Mucosa of rectum (tissue), 2 donors: ENCODE results near the gene CCL16.
"Not testable (repeated sequence)": the region's sequence is repeated elsewhere in the genome, so short reads cannot be mapped to it uniquely, and the experiment has no call there.

ENCODE experiments used
- H3K27ac ChIP-seq, 2 donors: one replicate each; pipeline ENCODE4 v1.7.0; 2013; ENCODE audit warnings: inconsistent platforms in 2 of 2, low read depth in 2 of 2, low read length in 2 of 2
- H3K27me3 ChIP-seq, 2 donors: one replicate each; pipeline ENCODE4 v1.7.0; 2013; ENCODE audit warnings: low read length in 2 of 2; ENCODE audit not compliant: control insufficient read depth in 2 of 2, insufficient read depth in 2 of 2
- H3K36me3 ChIP-seq, 2 donors: one replicate each; pipeline ENCODE4 v1.7.0; 2013; ENCODE audit warnings: low read length in 2 of 2; ENCODE audit not compliant: control insufficient read depth in 2 of 2, insufficient read depth in 2 of 2
- H3K4me1 ChIP-seq, 2 donors: one replicate each; pipeline ENCODE4 v1.7.0; 2013; ENCODE audit warnings: low read length in 2 of 2, mild to moderate bottlenecking in 1 of 2; ENCODE audit not compliant: control insufficient read depth in 2 of 2, insufficient read depth in 2 of 2
- H3K4me3 ChIP-seq, 2 donors: one replicate each; pipeline ENCODE4 v1.7.0; 2013; ENCODE audit warnings: low read length in 2 of 2
- H3K9ac ChIP-seq, 2 donors: one replicate each; pipeline ENCODE4 v1.7.0; 2013; ENCODE audit warnings: low read length in 2 of 2, low read depth in 1 of 2, mild to moderate bottlenecking in 1 of 2
- H3K9me3 ChIP-seq, 2 donors: one replicate each; pipeline ENCODE4 v1.7.0; 2013; ENCODE audit warnings: low read length in 2 of 2; ENCODE audit not compliant: control insufficient read depth in 2 of 2
- donor health status: healthy.
- donor health status: Normal muscosa, but diverticular disease.

The CCL16 gene

DNA sequence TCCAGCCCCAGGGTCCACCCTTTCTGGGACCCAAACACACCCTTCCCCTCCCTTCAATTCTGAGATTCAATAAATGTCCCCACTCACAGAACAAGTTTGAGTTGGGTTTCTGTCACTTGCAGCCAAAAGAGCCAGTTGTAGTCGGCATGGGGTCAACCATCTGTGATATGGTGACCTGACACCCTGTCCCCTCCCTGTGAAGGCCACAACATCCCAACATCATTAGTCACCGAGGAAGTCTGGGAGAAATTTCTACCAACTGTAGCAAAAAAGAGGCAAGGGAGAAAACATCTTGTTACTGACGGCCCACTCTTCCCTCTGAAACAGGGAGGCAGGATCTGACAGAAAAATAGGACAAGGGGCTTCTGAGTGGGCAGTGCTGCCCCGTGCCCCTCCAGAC, 37.1 kb downstream of the CCL16 start:
- H3K9me3 ChIP-seq: no peaks in the 10 kb centered on the region
- H3K27me3 ChIP-seq: no peaks in the 10 kb centered on the region
- no peak overlapping the region for H3K9ac ChIP-seq
- no peak overlapping the region for H3K4me3 ChIP-seq
- no peak overlapping the region for H3K27ac ChIP-seq
- H3K36me3 ChIP-seq: no peaks in the 10 kb centered on the region
- H3K4me1 ChIP-seq: peaks cover 0 to 5% of the 10 kb centered on the region in 2 donors

DNA sequence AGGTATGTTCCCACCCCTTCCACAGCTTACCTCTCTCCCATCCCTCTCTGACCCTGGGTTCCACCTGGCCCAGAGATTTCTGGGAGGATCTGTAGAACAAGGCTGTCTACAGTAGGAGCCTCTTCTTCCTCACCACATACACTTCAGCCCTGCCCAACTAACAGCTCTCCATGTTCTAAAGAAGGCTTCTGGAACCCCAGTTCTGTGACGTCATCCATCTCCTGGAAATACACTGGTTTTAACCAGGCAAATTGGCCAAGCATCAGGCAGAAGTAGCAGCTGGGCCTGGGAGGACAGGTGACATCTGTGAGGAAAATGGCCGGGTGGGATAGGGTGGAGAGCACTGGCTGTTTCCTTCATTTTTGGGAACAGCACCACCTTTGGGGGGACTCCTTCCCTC, 37.8 kb downstream of the CCL16 start, which contains the start of gene LYZL6:
Gene LYZL6, minus strand, starts transcription at position 177 of the 400 bp plus-strand sequence. CDS start 4,357 bp downstream, outside the sequence.
- no peaks in the 10 kb centered on the region for H3K9me3 ChIP-seq
- H3K36me3 ChIP-seq: no peaks in the 10 kb centered on the region
- no peak within 1 kb of the TSS for H3K4me3 ChIP-seq
- H3K4me1 ChIP-seq: peaks cover 0 to 5% of the 10 kb centered on the region in 2 donors
- no peaks in the 10 kb centered on the region for H3K27me3 ChIP-seq
- H3K27ac ChIP-seq: no peak within 1 kb of the TSS
- no peak within 1 kb of the TSS for H3K9ac ChIP-seq

DNA sequence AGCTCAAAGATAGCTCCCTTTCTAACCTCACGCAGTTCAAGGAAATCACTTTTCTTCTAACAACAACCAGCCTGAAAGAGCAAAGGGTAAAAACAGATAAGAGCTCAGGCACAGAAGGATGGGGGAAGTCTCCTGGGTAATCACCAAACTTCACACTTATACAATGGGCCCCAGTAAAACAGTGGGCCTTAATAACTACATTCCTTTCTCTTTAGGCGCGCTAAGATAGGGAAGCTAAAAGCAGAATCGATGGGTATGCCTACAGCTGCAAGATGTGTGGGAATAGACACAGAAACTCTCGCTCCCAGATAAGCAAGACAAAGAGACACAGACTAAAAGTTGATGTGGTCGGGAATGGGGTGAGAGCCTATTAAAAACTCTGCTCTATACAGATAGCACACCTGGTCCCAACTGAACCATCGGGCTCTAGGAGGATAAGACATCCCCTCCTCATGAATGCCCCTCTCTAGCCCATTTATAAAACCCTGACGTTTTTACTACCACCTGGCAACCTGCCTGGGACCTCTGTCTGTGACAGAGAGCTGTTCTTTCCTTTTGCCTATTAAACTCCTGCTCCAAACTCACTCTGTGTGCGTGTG, 38.6 kb downstream of the CCL16 start:
- H3K4me1 ChIP-seq: peaks cover 0 to 5% of the 10 kb centered on the region in 2 donors
- no peaks in the 10 kb centered on the region for H3K9me3 ChIP-seq
- no peaks in the 10 kb centered on the region for H3K27me3 ChIP-seq
- no peak overlapping the region for H3K27ac ChIP-seq
- H3K9ac ChIP-seq: no peak overlapping the region
- no peaks in the 10 kb centered on the region for H3K36me3 ChIP-seq
- H3K4me3 ChIP-seq: no peak overlapping the region

DNA sequence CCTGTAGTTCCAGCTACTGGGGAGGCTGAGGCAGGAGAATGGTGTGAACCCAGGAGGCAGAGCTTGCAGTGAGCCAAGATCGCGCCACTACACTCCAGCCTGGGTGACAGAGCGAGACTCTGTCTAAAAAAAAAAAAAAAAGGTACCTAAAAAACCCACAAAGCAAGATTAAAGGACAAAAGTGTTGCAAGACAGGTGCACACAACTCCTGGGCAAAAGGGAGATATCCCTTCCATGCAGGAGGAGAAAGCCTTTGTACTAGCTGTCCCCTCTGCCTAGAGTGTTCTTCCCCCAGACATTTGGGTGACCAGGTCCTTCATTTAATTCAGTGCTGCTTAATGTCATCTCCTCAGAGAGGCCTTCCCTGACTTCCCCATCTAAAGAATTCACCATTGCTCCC, 42.8 kb downstream of the CCL16 start:
- not testable (repeated sequence) for H3K4me3 ChIP-seq, H3K9ac ChIP-seq, H3K36me3 ChIP-seq, H3K27ac ChIP-seq, H3K27me3 ChIP-seq, H3K9me3 ChIP-seq, H3K4me1 ChIP-seq

DNA sequence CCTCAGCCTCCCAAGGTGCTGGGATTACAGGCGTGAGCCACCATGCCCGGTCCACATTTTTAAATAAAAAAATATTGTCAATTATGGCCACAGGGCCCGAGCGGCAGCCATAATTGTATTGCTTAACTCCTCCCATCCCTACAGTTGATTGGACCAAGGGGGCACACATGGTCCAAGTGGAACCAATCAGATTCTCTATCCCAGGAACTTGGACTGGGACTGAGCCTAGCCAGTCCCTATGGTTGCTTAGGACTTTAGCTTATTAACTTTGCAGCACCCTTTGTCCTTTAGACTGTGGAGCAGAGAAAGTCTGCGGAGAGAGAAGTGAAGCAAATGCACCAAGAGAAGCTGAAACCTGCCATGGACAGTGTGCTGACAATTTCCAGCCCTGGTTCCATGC, 45.2 kb downstream of the CCL16 start:
- Histone ChIP-seq H3K27ac (no peak overlapping the region), H3K27me3 (no peaks in the 10 kb centered on the region), H3K9me3 (no peaks in the 10 kb centered on the region), H3K4me3 (no peak overlapping the region), H3K9ac (no peak overlapping the region), H3K4me1 (no peaks in the 10 kb centered on the region), H3K36me3 (no peaks in the 10 kb centered on the region)

DNA sequence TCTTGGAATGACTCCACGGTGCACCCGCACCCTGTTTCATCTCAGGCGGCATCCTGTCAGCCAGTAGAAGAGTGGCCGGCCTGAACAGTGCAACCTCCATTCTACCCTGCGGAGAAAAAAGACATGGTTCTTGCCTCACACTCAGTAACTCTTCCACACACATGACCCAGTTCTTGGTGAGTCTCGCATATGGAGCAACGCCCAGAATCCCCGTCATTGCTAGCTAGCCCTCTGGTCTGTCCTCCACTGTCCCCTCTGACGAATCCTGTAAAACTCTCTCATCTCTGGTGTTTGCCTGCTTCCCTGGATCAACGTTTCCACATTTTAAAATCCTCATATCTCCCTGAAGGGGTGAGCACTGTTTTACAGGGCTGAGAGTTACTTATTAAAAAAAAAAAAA, 46.5 kb downstream of the CCL16 start:
- no peaks in the 10 kb centered on the region for H3K9me3 ChIP-seq
- H3K4me1 ChIP-seq: peaks cover 7 to 10% of the 10 kb centered on the region in 2 donors
- H3K9ac ChIP-seq: no peak overlapping the region
- H3K36me3 ChIP-seq: no peaks in the 10 kb centered on the region
- no peaks in the 10 kb centered on the region for H3K27me3 ChIP-seq
- H3K4me3 ChIP-seq: no peak overlapping the region
- no peak overlapping the region for H3K27ac ChIP-seq

DNA sequence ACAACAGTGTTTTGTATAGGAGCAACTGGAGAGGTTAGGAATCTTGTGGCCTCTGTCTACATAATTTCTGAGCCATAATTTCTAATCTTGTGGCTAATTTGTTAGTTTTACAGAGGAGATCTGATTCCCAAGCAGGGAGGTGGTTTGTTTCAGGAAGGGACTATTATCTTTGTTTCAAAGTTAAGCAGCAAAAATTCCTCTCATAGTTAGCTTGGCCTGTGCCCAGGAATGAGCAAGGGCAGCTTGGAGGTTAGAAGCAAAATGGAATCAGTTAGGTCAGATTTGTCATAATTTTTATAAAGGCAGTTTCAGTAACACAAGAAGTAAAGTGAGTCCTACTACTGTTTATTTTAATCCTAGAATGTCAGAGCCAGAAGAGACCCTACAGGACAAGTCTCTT, 48.7 kb downstream of the CCL16 start:
- Histone ChIP-seq H3K27ac (no peak overlapping the region), H3K36me3 (no peaks in the 10 kb centered on the region), H3K9me3 (no peaks in the 10 kb centered on the region), H3K9ac (no peak overlapping the region), H3K4me1 (peaks cover 7 to 10% of the 10 kb centered on the region in 2 donors), H3K4me3 (no peak overlapping the region), H3K27me3 (no peaks in the 10 kb centered on the region)

DNA sequence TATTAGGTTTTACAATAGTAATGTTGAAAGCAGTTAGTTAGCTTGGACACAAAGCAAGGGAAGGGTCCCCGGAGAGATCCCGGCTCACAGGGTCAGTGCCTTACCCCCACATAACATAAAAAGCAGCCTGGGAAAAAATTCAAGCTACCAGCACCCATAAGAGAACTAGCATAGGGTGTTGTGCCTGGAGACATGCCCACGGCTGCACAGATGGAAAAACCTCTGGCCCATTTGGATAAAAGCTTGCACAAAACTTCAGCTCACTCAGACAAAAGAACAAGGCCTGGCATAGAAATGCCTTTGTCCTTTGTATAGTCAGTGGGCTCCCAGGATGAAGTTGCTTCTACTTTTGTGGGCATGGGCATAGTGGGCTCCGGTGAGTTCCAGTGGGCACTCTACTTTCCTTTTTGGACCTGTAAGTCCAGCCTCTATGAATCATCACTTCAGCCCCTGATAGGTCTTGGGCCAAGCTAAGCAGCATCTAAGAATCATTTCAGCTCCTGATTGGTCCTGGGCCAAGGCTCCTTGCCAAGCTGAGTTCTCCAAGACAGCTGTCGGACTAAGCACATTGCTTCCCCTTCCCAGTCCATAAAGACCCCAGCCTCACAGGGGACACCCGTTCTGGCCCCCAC, 49.4 kb downstream of the CCL16 start:
- peaks cover 7 to 10% of the 10 kb centered on the region in 2 donors for H3K4me1 ChIP-seq
- H3K36me3 ChIP-seq: no peaks in the 10 kb centered on the region
- no peaks in the 10 kb centered on the region for H3K27me3 ChIP-seq
- no peak overlapping the region for H3K27ac ChIP-seq
- no peak overlapping the region for H3K4me3 ChIP-seq
- no peak overlapping the region for H3K9ac ChIP-seq
- no peaks in the 10 kb centered on the region for H3K9me3 ChIP-seq

DNA sequence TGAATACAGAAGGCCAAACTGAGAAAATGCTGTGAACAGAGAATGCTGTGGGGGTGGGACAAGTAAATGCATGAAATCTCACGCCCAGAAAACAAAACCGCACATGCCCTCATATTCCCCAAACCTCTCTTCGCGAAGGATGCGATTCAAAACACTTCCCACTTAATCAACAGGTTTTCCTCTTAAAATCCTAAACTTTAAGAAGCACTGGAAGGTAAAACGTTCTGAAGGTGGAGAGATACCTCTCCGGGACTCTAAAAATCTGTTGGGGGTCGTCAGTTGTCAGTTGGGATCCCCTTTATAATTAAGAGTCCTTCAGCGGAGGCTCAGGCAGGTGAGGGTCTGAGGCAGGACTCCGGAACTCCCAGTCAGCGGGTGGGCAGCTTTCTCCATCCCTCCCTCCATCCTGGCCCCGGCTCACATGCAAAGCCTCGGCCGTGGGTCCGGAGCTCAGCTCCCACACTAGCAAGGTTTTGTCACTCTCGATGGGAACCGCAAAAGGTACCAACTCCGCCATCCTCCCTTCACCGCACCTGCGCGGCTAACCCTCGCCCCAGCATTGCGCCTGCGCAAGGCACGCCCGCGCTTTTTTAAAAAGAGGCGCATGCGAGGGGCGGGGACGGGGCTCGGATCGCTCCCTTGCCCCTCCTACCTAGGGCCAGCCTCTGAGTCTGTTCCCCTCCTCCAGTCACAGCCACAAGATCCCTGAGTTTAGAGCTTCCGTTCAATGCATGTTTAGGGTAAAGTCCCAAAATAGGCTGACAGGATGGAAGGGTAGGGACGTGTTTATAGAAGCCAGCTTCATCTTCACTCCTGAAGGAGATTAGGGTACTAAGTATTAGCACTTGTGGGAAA, 50.9 kb downstream of the CCL16 start, which contains the start of gene RDM1:
Gene RDM1, minus strand, starts transcription at position 563 of the 855 bp plus-strand sequence. Its CDS starts 46 bp downstream, at position 517.
- Histone ChIP-seq H3K9ac (no peak within 1 kb of the TSS), H3K27me3 (no peaks in the 10 kb centered on the region), H3K4me3 (peak within 1 kb of the TSS; percentile 58 to 76), H3K4me1 (peaks cover 7 to 10% of the 10 kb centered on the region in 2 donors), H3K9me3 (no peaks in the 10 kb centered on the region), H3K27ac (no peak within 1 kb of the TSS), H3K36me3 (no peaks in the 10 kb centered on the region)

DNA sequence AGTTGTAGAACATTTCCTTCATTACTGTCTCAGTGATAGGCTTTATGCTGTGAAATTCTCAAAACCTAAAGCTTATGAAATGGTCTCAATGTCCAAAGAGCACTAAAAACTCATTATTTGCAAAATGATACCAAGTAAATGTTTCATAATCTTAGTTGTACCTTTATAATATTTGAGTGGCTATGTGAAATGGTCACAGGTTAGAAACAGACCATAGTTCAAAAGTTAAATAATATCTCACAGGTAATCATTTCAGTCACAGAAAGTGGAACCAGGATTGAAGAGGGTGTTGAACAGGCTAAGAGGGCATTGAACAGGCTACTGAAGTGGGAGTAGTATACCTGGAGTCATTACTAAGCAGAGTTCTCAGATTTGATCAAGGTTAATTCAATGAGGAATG, 53.6 kb downstream of the CCL16 start:
- H3K27me3 ChIP-seq: no peaks in the 10 kb centered on the region
- no peaks in the 10 kb centered on the region for H3K36me3 ChIP-seq
- no peak overlapping the region for H3K4me3 ChIP-seq
- no peaks in the 10 kb centered on the region for H3K9me3 ChIP-seq
- no peak overlapping the region for H3K9ac ChIP-seq
- peaks cover 7 to 10% of the 10 kb centered on the region in 2 donors for H3K4me1 ChIP-seq
- H3K27ac ChIP-seq: no peak overlapping the region
